ENCODE measurements around the gene MGP.

DNA sequence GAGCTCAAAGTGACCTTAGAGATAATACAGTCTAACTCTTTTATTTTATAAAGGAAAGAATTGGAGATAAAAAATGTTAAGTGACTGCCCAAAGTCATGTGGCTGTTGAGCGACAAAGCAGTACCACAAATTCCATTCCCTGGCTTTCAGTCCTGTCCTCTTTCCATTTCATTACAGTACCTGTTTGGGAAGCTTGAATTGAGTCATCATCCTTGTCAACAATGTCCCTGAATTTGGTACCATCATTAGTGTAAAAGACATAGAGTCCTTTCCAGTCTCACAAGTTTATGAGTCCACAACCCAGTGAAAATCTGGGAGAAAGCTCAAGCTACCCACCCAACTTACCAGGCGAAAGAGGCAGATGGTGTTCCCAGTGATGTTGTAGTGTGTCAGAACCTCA lies 48.9 kb upstream of the MGP start:
- TF ChIP-seq, protein P1, sequence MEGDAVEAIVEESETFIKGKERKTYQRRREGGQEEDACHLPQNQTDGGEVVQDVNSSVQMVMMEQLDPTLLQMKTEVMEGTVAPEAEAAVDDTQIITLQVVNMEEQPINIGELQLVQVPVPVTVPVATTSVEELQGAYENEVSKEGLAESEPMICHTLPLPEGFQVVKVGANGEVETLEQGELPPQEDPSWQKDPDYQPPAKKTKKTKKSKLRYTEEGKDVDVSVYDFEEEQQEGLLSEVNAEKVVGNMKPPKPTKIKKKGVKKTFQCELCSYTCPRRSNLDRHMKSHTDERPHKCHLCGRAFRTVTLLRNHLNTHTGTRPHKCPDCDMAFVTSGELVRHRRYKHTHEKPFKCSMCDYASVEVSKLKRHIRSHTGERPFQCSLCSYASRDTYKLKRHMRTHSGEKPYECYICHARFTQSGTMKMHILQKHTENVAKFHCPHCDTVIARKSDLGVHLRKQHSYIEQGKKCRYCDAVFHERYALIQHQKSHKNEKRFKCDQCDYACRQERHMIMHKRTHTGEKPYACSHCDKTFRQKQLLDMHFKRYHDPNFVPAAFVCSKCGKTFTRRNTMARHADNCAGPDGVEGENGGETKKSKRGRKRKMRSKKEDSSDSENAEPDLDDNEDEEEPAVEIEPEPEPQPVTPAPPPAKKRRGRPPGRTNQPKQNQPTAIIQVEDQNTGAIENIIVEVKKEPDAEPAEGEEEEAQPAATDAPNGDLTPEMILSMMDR (IDR thresholded peaks at IDR 0.05): no peak
- TF ChIP-seq EP300 (IDR thresholded peaks at IDR 0.05): no peak
- TF ChIP-seq POLR2A (IDR thresholded peaks at IDR 0.05): no peak
- TF ChIP-seq POLR2AphosphoS5 (IDR thresholded peaks at IDR 0.05): no peak
